ENCODE results near the gene MRPL33. TPM values are rescaled to one million over a fixed set of nuclear protein-coding genes. Genes with fewer than 3 reads are reported as not detected.
"Not testable (repeated sequence)": the region's sequence is repeated elsewhere in the genome, so short reads cannot be mapped to it uniquely, and the experiment has no call there.

MRPL33 gene
- total RNA-seq, 4 donors from 2014 or later = 30.7 to 82.2 (median 56.3) TPM

GRCh38 chr2:27746325-27746724 is 25.2 kb upstream of the MRPL33 start:
- H3K4me1 ChIP-seq = no peaks in the 10 kb centered on the region
- WGBS = 92% methylated on average over 2 of the region's 2 CpGs
- H3K27ac ChIP-seq = no peak overlapping the region
- no peaks in the 10 kb centered on the region for H3K27me3 ChIP-seq
- no peak for TF ChIP-seq CTCF (IDR thresholded peaks at IDR 0.05)
- no peak for TF ChIP-seq POLR2AphosphoS5 (IDR thresholded peaks at IDR 0.05)
- TF ChIP-seq EP300 (IDR thresholded peaks at IDR 0.05) = no peak
- no peak for TF ChIP-seq POLR2A (IDR thresholded peaks at IDR 0.05)
- H3K4me3 ChIP-seq = no peak overlapping the region
- no peaks in the 10 kb centered on the region for H3K36me3 ChIP-seq
- no peak for DNase-seq (ENCODE audit: low spot score in 2 of 2)
- H3K9me3 ChIP-seq = no peaks in the 10 kb centered on the region

- no peaks in the 10 kb centered on the region for H3K36me3 ChIP-seq
- peaks cover 8% of the 10 kb centered on the region for H3K4me1 ChIP-seq
- DNase-seq (ENCODE audit: low spot score in 2 of 2) = no peak
- TF ChIP-seq CTCF (IDR thresholded peaks at IDR 0.05) = no peak
- TF ChIP-seq POLR2AphosphoS5 (IDR thresholded peaks at IDR 0.05) = no peak
- no peak for TF ChIP-seq POLR2A (IDR thresholded peaks at IDR 0.05)
- TF ChIP-seq EP300 (IDR thresholded peaks at IDR 0.05) = no peak
- no peak overlapping the region for H3K27ac ChIP-seq
- H3K27me3 ChIP-seq = no peaks in the 10 kb centered on the region
- WGBS = 92% methylated on average over 6 of the region's 6 CpGs
- H3K4me3 ChIP-seq = no peak overlapping the region
- H3K9me3 ChIP-seq = no peaks in the 10 kb centered on the region
These were observed 23.6 kb upstream of the MRPL33 start for GRCh38 chr2:27747827-27748352.

- H3K4me3 ChIP-seq = not testable (repeated sequence)
These were observed 22.5 kb upstream of the MRPL33 start for GRCh38 chr2:27748803-27749554.

GRCh38 chr2:27751377-27751776 is 20.1 kb upstream of the MRPL33 start:
- TF ChIP-seq EP300 (IDR thresholded peaks at IDR 0.05) = no peak
- no peak for TF ChIP-seq POLR2A (IDR thresholded peaks at IDR 0.05)
- TF ChIP-seq POLR2AphosphoS5 (IDR thresholded peaks at IDR 0.05) = no peak
- no peak for TF ChIP-seq CTCF (IDR thresholded peaks at IDR 0.05)
- Histone ChIP-seq H3K27ac (no peak overlapping the region), H3K36me3 (no peaks in the 10 kb centered on the region), H3K4me1 (peaks cover 20% of the 10 kb centered on the region), H3K4me3 (no peak overlapping the region), H3K9me3 (no peaks in the 10 kb centered on the region), H3K27me3 (no peaks in the 10 kb centered on the region)
- WGBS = 76% methylated on average over 6 of the region's 6 CpGs
- no peak for DNase-seq (ENCODE audit: low spot score in 2 of 2)

More at GRCh38 chr2:27748803-27749554, 22.5 kb upstream of the MRPL33 start:
- H3K36me3 ChIP-seq; H3K27me3 ChIP-seq; H3K9me3 ChIP-seq; H3K27ac ChIP-seq; DNase-seq (ENCODE audit: low spot score in 2 of 2): not testable (repeated sequence)
- 82% methylated on average over 2 of the region's 2 CpGs for WGBS
- peaks cover 13% of the 10 kb centered on the region for H3K4me1 ChIP-seq

GRCh38 chr2:27752551-27753237 is 18.8 kb upstream of the MRPL33 start:
- no peak for DNase-seq (ENCODE audit: low spot score in 2 of 2)
- Histone ChIP-seq H3K4me1 (peaks cover 20% of the 10 kb centered on the region), H3K27me3 (no peaks in the 10 kb centered on the region), H3K4me3 (no peak overlapping the region), H3K9me3 (no peaks in the 10 kb centered on the region), H3K27ac (no peak overlapping the region), H3K36me3 (no peaks in the 10 kb centered on the region)
- TF ChIP-seq CTCF (IDR thresholded peaks at IDR 0.05) (no peak), POLR2AphosphoS5 (IDR thresholded peaks at IDR 0.05) (no peak), POLR2A (IDR thresholded peaks at IDR 0.05) (no peak), EP300 (IDR thresholded peaks at IDR 0.05) (no peak)
- 45% methylated on average over 16 of the region's 16 CpGs for WGBS
